GM21367 (cell line): ENCODE data around the gene CDC5L.
"Not testable (repeated sequence)": the region's sequence is repeated elsewhere in the genome, so short reads cannot be mapped to it uniquely, and the experiment has no call there.

ENCODE experiments used
- ATAC-seq: cut with Tn5 transposase; IDR thresholded peaks from one replicate; pipeline ENCODE4 v1.9.1; 2021; ENCODE audit not compliant: unreplicated experiment

CDC5L gene

DNA sequence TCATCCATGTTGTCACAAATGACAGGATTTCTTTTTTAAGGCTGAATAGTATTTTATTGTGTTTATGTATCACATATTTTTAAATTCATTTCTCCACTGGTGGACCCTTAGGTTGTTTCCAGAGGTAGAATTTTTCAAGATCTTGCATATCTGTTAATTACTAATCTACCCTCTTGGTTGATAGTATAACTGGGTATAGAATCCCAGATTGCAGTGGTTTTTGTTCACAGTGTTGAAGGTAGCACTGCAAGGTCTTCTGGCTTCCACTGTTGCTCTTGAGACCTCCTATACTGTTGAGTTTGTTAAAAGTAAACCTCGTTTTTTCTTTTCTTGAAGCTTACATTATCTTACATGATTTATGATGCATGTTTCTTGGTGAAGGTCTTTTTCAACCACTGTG is 22.9 kb downstream of the CDC5L start:
- no peak for ATAC-seq

- no peak for ATAC-seq
Measured at GRCh38 chr6:44411141-44411540, 23.6 kb downstream of the CDC5L start.

DNA sequence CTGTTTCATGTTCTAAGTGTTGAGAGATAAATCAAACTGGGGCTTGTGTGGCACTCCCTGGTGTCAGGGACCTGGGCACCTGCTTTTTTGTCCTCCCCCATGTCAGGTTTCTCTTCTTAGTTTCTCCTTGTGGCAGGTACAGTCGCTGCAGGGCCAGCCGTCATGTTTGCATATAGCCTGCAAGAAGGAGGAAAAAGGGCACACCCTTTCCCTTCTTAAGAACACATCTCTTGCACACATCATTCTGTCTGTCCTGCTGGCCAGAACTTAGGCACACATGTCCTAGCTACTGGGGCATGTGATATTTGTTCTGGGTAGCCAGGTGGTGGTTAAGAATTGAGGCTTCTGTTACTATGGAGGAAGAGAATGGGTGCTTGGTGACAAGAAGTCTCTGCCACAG is 27.9 kb downstream of the CDC5L start:
- ATAC-seq = no peak

- no peak for ATAC-seq
Measured at GRCh38 chr6:44415873-44416502, 28.5 kb downstream of the CDC5L start.

GRCh38 chr6:44422531-44422930 is 35.0 kb downstream of the CDC5L start:
- no peak for ATAC-seq

DNA sequence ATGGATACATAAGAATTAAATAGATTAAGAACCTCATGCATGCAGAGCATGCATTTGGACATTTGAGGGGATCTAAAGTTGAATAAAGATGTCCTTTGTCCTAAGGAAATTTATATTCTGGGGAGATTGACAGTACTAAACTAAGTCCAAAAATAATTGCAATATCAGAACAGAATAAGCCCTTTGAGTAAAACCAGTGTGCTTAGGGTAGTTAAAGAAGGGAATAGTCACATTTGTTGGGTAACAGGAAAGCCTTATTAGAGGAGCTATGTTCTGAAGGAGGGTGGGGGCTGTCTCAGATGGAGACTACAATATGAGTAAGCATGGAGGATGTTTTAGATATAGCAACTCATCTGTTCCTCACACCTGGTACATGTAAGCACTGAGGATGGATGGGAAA is 35.8 kb downstream of the CDC5L start:
- no peak for ATAC-seq

DNA sequence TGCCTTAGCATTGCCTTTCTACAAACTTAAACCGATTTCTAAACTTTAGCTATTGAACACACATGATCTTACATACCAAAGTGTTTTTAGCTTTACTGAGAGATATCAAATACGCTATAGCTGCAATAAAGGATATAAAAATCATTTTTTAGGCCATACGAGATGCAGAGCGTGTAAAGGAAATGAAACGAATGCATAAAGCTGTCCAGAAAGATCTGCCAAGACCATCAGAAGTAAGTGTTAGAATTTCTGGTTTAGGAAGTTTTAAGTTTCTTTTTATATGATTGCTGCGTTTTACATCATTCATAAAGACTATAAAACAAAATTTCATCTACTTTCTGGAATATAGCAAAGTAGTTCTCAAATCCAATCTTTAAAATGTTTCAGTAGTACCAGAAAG is 38.4 kb downstream of the CDC5L start:
- ATAC-seq = no peak

DNA sequence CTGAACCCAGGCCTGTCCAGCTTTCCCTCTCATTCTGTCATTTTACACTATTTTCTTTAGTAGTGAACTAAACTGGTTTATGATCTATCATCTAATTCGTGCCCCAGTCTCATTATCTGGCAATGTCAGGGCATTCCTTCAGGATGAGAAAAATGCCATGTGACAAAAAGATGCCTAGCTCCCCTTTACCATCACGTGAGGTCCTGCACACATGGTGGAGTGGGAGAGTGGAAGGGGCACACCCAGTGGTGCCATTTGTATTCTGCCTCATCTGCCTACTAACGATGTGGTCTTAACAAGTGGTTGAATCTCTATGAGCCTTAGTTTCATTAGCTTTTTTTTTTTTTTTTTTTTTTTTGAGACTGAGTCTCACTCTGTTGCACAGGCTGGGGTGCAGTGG is 41.2 kb downstream of the CDC5L start:
- ATAC-seq = no peak

GRCh38 chr6:44430326-44430725 is 42.8 kb downstream of the CDC5L start:
- no peak for ATAC-seq

GRCh38 chr6:44431118-44431725 is 43.7 kb downstream of the CDC5L start:
- ATAC-seq = no peak

- no peak for ATAC-seq
Measured at GRCh38 chr6:44432227-44432626, 44.7 kb downstream of the CDC5L start.

GRCh38 chr6:44432726-44433125 is 45.2 kb downstream of the CDC5L start:
- ATAC-seq = no peak

- no peak for ATAC-seq
Measured at GRCh38 chr6:44435500-44435899, 48.0 kb downstream of the CDC5L start.

- no peak for ATAC-seq
Measured at GRCh38 chr6:44438827-44439226, 51.3 kb downstream of the CDC5L start.

- ATAC-seq = no peak
Measured at GRCh38 chr6:44439270-44440045, 52.0 kb downstream of the CDC5L start.

DNA sequence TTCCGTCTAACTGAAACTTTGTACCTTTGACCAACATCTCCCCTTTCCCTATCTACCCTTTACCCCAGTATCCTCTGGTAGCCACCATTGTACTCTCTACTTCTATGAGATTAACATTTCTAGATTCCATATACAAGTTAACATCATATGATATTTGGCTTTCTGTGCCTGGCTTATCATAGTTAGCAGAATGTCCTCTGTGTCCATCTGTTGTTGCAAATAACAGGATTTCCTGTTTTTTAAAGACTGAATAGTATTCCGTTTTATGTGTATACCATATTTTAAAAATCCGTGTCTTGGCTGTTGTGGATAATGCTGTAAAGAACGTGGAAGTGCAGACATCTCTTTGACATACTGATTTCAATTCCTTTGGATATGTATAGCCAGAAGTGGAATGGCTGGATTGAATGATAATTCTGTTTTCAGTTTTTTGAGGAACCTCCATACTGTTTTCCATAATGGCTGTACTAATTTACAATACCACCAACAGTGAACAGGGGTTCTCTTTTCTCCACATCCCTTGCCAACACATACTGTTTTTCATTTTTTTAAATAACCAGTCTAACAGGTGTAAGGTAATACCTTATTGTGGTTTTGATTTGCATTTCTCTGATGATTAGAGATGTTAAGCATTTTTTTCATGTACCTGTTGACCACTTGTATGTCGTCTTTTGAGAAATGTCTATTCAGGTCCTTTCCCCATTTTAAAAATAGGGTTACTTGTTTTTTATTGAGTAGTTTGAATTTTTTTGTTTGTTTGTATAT is 53.8 kb downstream of the CDC5L start:
- no peak for ATAC-seq

DNA sequence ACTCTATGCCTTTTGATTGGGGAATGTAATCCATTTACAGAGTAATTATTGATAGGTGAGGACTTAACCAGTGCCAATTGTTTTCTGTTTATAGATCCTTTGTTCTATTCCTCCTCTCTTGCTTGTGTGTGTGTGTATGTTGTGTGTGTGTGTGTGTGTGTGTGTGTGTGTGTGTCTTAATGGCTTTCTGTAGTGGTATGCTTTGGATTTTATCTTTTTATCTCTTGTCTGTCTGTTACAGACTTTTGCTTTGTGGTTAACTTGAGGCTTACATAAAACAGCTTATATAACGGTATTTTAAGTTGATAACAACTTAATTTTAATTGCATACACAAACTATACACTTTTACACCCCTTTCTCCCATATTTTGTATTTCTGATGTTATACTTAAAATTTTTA is 54.7 kb downstream of the CDC5L start:
- ATAC-seq = no peak

- no peak for ATAC-seq
Measured at GRCh38 chr6:44442833-44443444, 55.4 kb downstream of the CDC5L start.

GRCh38 chr6:44444853-44445252 is 57.3 kb downstream of the CDC5L start:
- ATAC-seq = no peak

GRCh38 chr6:44446626-44447300 is 59.3 kb downstream of the CDC5L start:
- no peak for ATAC-seq

DNA sequence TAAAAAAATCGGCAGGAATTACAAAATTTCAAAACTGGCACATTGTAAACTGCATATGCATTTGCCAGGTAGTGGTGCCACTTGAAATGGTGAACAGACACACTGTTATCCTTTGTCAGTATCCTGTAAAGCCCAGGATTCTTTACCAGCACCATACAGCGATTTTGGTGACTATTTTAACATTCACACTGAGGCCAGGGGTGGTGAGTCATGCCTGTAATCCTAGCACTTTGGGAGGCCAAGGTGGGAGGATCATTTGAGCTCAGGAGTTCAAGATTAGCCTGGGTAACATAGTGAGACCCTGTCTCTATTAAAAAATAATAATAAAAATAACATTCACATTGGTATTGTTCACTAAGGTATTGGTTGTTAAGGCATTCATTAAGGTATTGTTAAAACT is 61.7 kb downstream of the CDC5L start:
- ATAC-seq = not testable (repeated sequence)
